Small intestine (tissue), 7 donors: ENCODE results near the gene PCSK2. TPM values are rescaled to one million over a fixed set of nuclear protein-coding genes. Genes with fewer than 3 reads are reported as not detected.

Source experiments
- DNase-seq, 2 donors: peaks; one replicate each; pipeline versions ENCODE4 v3.0.0 to v3.0.0-alpha.2; 2013
- FAIRE-seq: peaks from 2 replicates; lab custom pipeline; 2012; peaks lifted over from hg19 to GRCh38; lab: Jason Lieb, UNC
- H3K27ac ChIP-seq, 3 donors: one replicate each; pipeline ENCODE4 v1.5.1; 2013; ENCODE audit warnings: low read length in 2 of 3, mild to moderate bottlenecking in 2 of 3, control low read depth in 1 of 3, inconsistent platforms in 1 of 3, low read depth in 1 of 3, moderate library complexity in 1 of 3
- H3K27me3 ChIP-seq, 3 donors: one replicate each; pipeline ENCODE4 v1.6.1; 2013; ENCODE audit warnings: low read length in 3 of 3, inconsistent platforms in 1 of 3; ENCODE audit not compliant: control insufficient read depth in 3 of 3, insufficient read depth in 3 of 3
- H3K36me3 ChIP-seq, 3 donors: one replicate each; pipeline ENCODE4 v1.6.1; 2013; ENCODE audit warnings: low read length in 3 of 3, inconsistent platforms in 1 of 3, low read depth in 1 of 3, mild to moderate bottlenecking in 1 of 3, moderate library complexity in 1 of 3; ENCODE audit not compliant: control insufficient read depth in 3 of 3, insufficient read depth in 2 of 3
- H3K4me1 ChIP-seq, 3 donors: one replicate each; pipeline ENCODE4 v1.6.1; 2013; ENCODE audit warnings: low read length in 2 of 3, inconsistent platforms in 1 of 3, low read depth in 1 of 3, mild to moderate bottlenecking in 1 of 3, moderate library complexity in 1 of 3; ENCODE audit not compliant: control insufficient read depth in 3 of 3, insufficient read depth in 2 of 3
- H3K4me3 ChIP-seq, 3 donors: one replicate each; pipeline ENCODE4 v1.5.1; 2013; ENCODE audit warnings: low read length in 3 of 3, control low read depth in 1 of 3, inconsistent platforms in 1 of 3, low read depth in 1 of 3, mild to moderate bottlenecking in 1 of 3, moderate library complexity in 1 of 3
- H3K9me3 ChIP-seq, 2 donors: one replicate each; pipeline ENCODE4 v1.6.1; 2013; ENCODE audit warnings: low read depth in 1 of 2, low read length in 1 of 2; ENCODE audit not compliant: control insufficient read depth in 2 of 2, insufficient read depth in 1 of 2
- WGBS, 3 donors: extraction: QIAGEN DNeasy Blood & Tissue Kit; methylation state at CpG; one replicate each; pipeline ENCODE4 v1.1.7; 2013; 5-methylcytosine and 5-hydroxymethylcytosine counted together
- polyA plus RNA-seq, 4 donors: library from polyadenylated mRNA; stranded (reverse) in 3 of 4; unstranded in 1 of 4; fragments of 200-250 nt in 3 of 4; fragments of 120-200 nt in 1 of 4; gene quantifications; one replicate each; pipeline versions ENCODE4 v1.2.1 to v1.2.3, GENCODE V29; 2013
- donor health status: healthy with polysubstance abuse.
- donor health status: control.
- donor health status: control.
- donor health status: Bipolar disorder and iron deficiency.
- donor health status: healthy.

PCSK2 gene
- polyA plus RNA-seq, 4 donors: 0.27 to 2.6 (median 0.78) TPM

DNA sequence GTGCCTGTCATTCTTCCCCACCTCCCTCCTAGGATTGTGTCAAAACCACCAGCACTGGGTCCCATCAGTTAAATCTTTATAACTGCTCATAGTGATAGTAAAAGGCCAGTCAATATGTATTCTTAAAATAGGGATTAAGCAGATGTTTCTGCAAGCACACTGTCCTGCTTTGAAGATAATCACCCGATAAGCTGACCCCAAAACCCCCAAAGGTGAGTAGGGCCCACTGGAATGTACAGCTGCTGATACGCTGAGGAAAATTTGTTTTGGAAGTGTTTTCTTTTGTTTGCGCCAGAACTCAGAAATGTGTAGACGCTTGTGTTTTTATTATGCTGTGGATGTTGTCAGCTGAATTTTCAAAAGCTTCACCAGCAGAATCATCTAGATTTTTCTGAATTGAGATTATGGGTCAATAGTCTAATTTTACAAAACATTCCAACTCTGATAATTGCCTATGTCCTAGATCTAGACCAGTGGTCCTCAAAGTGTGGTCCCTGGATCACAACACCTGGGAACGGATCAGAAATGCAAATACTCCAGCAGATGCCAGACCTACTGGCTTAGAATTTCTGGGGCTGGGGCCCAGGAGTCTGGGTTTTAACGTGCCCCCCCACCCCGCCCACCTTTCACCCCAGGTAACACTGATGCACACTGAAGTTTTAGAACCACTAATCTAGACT is 292.9 kb downstream of the PCSK2 start:
- Histone ChIP-seq H3K9me3 (no peaks in the 10 kb centered on the region), H3K4me1 (no peaks in the 10 kb centered on the region), H3K36me3 (no peaks in the 10 kb centered on the region), H3K4me3 (no peak overlapping the region), H3K27ac (no peak overlapping the region), H3K27me3 (no peaks in the 10 kb centered on the region)
- DNase-seq (no peak), FAIRE-seq (no peak)
- 82 to 85% (median 82%) methylated on average over 7 of the region's 7 CpGs for WGBS, 3 donors

DNA sequence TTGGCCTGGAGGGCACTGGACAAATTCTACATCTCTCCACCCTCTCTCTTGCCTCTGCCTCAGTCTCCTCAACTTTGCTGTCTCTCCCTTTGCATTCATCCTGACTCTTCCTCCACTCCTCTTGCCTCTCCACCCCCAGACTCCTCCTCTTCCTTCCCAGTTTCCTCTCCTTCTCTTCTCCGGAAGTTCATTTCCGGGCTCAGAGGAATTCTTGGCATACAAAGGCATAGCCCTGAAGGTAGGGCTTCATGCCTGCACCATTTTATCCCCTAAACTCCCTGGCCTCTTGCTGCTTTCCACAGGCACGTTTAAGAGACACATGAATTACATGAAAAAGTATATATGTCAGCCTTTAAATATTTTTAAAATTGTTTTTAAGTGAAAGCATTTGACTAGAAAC is 293.7 kb downstream of the PCSK2 start:
- Histone ChIP-seq H3K27me3 (no peaks in the 10 kb centered on the region), H3K9me3 (no peaks in the 10 kb centered on the region), H3K36me3 (no peaks in the 10 kb centered on the region), H3K27ac (no peak overlapping the region), H3K4me1 (no peaks in the 10 kb centered on the region), H3K4me3 (no peak overlapping the region)
- 59 to 78% (median 64%) methylated on average over 3 of the region's 3 CpGs for WGBS, 3 donors
- DNase-seq: no peak
- no peak for FAIRE-seq

DNA sequence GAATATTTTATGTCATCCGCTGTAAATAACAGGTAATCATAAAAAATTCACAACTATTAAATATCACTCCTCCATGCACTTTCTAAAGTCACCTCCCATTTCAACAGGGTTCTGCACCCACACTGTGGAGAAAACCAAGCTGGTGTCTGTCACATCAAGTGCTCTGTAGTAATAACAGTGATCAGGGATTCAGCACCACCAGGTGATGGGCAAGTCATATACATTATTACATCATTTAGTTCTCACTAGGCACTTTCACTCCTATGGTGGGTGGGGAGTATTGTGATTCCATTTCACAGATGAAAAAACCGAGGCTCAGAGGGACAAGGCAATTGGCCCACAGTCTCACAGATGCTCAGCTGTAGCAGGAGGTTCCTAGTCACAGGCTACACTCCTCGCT is 295.7 kb downstream of the PCSK2 start:
- H3K4me1 ChIP-seq: no peaks in the 10 kb centered on the region
- no peak overlapping the region for H3K4me3 ChIP-seq
- H3K9me3 ChIP-seq: no peaks in the 10 kb centered on the region
- no peak overlapping the region for H3K27ac ChIP-seq
- no peaks in the 10 kb centered on the region for H3K27me3 ChIP-seq
- FAIRE-seq: no peak
- H3K36me3 ChIP-seq: no peaks in the 10 kb centered on the region
- DNase-seq: no peak
- 67 to 82% (median 68%) methylated on average over 3 of the region's 3 CpGs for WGBS, 3 donors

DNA sequence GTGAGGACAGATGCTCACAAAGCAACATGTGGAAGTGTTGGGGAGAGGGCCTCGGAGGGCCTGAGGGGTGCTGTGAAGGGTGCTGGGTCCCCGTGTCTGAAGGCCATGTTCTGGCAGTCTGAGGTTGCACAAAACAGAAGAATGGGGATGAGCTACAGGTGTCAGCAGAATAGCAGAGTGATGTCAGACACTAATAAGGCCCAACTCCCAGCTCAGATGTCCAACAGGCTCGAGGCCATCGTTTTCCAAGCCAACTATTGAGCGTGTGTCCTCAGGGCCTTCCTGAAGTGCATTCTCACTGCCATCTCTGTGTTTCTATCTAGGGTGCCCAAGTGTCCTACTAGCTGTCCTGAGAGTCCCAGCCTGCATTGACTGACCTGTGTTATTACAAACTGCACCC is 296.5 kb downstream of the PCSK2 start:
- Histone ChIP-seq H3K4me1 (no peaks in the 10 kb centered on the region), H3K36me3 (no peaks in the 10 kb centered on the region), H3K9me3 (no peaks in the 10 kb centered on the region), H3K4me3 (no peak overlapping the region), H3K27ac (no peak overlapping the region), H3K27me3 (no peaks in the 10 kb centered on the region)
- 70 to 87% (median 83%) methylated on average over 5 of the region's 5 CpGs for WGBS, 3 donors
- FAIRE-seq (no peak), DNase-seq (no peak)

DNA sequence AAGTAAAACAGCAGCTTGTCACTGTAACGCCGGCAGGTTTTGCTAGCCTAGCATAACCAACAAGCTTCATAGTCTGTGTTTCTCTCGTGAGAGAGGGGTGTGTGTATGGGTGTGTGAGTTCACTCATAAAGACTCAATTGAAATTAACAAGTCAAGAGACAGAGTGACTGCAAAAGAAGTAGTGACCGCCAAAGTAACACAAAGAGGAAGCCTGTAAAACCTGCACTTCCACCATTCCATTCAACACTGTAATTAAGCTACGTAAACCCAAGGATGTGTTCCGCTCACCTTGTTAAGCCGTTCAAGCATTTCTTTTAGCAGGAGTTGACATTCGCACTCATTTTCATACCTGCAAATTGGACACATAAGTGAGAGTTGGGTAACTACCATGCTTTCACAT is 297.7 kb downstream of the PCSK2 start:
- 84 to 86% (median 85%) methylated on average over 8 of the region's 8 CpGs for WGBS, 3 donors
- no peak for FAIRE-seq
- no peaks in the 10 kb centered on the region for H3K4me1 ChIP-seq

DNA sequence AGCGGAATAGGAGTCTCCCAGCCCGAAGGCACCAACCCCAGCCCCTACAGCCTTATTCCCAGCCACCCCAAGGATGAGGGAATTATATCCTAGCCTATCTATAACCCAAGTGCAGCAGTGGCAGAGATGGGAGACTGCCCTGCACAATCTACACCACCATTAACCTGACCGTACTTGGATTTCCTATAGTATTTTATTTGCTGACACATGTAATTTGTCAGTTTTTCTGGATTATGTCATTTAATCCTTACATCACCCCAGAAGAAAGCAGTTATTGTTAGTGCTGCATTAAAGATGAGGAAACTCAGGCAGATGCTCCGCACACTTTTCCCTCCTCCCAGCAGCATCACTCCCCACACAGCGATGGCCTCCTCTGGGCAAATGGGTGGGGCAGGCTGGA is 298.3 kb downstream of the PCSK2 start:
- Histone ChIP-seq H3K4me1 (no peaks in the 10 kb centered on the region), H3K36me3 (no peaks in the 10 kb centered on the region), H3K27me3 (peaks cover 0 to 2% (median 0%) of the 10 kb centered on the region in 3 donors), H3K27ac (no peak overlapping the region), H3K4me3 (no peak overlapping the region), H3K9me3 (no peaks in the 10 kb centered on the region)
- no peak for FAIRE-seq
- DNase-seq: no peak
- 94 to 97% (median 96%) methylated on average over 5 of the region's 5 CpGs for WGBS, 3 donors

More for the DNA sequence above, 297.7 kb downstream of the PCSK2 start:
- Histone ChIP-seq H3K27me3 (no peaks in the 10 kb centered on the region), H3K36me3 (no peaks in the 10 kb centered on the region), H3K9me3 (no peaks in the 10 kb centered on the region), H3K4me3 (no peak overlapping the region), H3K27ac (no peak overlapping the region)
- DNase-seq: no peak

DNA sequence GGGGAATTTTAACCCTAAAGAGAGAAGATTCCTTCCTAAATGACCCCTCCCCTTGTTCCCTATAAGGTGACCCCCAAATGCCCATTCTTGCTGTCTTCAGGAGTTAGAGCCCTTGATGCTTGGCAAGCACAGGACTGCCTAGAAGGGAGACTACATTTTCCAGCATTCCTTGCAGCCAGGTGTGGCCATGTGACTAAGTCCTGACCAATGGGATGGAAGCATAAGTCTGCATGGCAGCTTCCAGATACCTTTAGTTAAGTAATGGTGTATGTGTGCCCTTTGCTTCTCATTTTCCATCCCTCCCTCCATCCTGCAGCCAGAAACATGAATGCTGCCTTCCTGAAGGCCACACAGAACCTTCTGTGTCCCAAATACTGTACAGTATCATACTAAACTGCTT is 298.8 kb downstream of the PCSK2 start:
- H3K36me3 ChIP-seq: no peaks in the 10 kb centered on the region
- H3K9me3 ChIP-seq: no peaks in the 10 kb centered on the region
- DNase-seq: peak; percentile 54 to 71
- no peak overlapping the region for H3K27ac ChIP-seq
- H3K4me1 ChIP-seq: no peaks in the 10 kb centered on the region
- H3K27me3 ChIP-seq: peaks cover 0 to 3% (median 0%) of the 10 kb centered on the region in 3 donors
- H3K4me3 ChIP-seq: no peak overlapping the region
- no peak for FAIRE-seq

DNA sequence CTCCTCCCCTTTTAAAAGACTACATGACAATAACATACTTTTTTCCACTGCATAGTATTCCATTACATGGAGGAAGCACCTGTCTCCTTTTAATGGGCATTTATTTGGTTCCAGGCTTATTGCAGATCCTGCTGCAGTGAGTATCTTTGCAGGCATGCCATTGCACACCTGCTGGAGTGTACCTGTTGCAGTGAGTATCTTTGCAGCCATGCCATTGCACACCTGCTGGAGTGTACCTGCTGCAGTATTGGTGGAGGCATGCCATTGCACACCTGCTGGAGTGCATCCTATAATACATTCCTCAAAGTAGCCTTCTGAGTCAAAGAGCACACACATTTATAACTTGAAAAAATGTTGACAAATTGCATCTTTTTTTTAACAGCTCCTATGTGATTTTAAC is 302.7 kb downstream of the PCSK2 start:
- Histone ChIP-seq H3K27me3 (peaks cover 0 to 3% (median 0%) of the 10 kb centered on the region in 3 donors), H3K4me1 (no peaks in the 10 kb centered on the region), H3K36me3 (no peaks in the 10 kb centered on the region), H3K27ac (no peak overlapping the region), H3K4me3 (no peak overlapping the region), H3K9me3 (no peaks in the 10 kb centered on the region)
- DNase-seq (no peak), FAIRE-seq (no peak)

DNA sequence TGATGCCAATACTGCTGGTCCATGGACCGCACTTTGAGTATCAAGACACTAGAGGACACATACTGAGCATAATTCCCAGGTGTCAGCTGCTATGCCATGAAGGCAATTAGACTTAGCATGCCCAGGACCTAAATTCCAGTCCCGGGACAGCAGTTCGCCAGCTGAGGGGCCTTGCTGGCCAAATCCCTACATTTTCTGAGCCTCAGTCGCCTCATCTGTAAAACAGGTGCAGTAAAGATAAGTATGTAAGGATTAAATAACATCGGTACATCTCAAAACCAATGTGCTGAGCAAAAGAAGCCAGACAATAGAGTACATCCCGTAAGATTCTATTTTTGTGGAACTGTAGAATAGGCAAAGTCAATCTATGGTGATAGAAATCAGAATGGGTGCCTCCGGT is 303.3 kb downstream of the PCSK2 start:
- no peaks in the 10 kb centered on the region for H3K36me3 ChIP-seq
- no peak overlapping the region for H3K27ac ChIP-seq
- no peaks in the 10 kb centered on the region for H3K9me3 ChIP-seq
- FAIRE-seq (no peak), DNase-seq (no peak)
- H3K4me3 ChIP-seq: no peak overlapping the region
- H3K27me3 ChIP-seq: peaks cover 0 to 3% (median 0%) of the 10 kb centered on the region in 3 donors
- WGBS, 3 donors: 68 to 84% (median 77%) methylated on average over 7 of the region's 7 CpGs
- H3K4me1 ChIP-seq: no peaks in the 10 kb centered on the region
